ENCODE measurements around the gene CFTR.

CFTR gene

DNA sequence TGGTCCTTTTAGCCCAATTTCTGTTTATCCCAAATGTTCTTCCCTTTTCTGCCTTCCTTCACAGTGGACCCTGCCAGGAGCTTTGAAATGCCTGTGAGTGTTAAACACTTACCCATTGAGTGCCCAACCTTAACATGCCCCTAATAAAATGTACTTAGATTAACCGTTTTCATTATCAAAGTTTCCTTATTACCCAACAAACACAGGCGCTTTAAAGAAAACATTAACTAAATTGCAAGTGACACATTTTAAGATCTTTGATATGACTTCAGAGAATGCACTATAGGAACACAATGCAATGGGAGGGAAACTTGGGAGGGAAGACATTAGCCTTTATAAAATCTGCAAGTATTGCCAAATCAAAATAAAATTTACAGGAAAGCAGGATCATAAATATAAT, 177.0 kb downstream of the CFTR start:
- DNase-seq: no peak

DNA sequence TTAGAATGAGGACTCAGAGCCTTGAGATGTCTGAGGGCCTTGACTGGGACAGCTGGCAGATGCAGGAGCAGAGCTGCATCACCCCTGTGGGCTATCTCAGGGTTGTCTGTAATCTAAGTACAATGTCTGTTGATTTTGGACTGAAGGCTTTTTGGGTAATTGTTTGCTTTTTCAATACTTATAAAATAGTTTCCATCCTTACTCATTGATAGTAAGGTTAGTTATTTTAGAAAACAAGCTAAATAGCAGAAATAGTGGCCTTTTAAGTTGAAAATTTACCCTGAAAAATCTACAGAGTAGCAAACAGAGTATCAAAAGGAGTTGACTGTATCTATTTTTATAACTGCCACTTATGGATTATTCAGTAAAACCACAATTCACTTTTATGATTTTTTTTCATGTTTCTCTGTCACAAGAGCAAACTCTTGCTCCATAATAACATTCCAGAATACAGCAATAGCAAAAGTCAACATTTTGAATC, 179.7 kb downstream of the CFTR start:
- DNase-seq: no peak

DNA sequence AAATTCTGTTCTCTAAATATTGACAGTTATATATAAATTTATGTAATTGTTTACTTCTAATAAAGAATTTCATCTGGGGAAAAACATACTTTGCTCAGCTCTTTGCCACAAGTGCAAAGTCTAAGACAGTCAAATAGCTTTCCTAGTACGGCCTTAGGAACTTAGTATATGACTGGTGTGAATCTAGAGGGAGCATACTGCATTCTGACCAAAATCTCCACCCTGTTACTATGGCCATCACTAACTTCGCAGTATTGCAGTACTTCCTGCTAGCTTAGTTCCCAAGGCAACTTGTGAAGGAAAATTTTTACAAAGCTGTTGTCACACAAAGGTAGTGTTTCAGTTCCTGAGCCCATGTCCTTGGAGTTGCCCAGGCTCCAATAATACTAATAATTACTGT, 181.5 kb downstream of the CFTR start:
- no peak for DNase-seq

GRCh38 chr7:117664047-117664446, 184.2 kb downstream of the CFTR start:
- DNase-seq: no peak

- DNase-seq: no peak
Measured at GRCh38 chr7:117665368-117665767, 185.5 kb downstream of the CFTR start.

- no peak for DNase-seq
Measured at GRCh38 chr7:117666031-117666430, 186.2 kb downstream of the CFTR start.

DNA sequence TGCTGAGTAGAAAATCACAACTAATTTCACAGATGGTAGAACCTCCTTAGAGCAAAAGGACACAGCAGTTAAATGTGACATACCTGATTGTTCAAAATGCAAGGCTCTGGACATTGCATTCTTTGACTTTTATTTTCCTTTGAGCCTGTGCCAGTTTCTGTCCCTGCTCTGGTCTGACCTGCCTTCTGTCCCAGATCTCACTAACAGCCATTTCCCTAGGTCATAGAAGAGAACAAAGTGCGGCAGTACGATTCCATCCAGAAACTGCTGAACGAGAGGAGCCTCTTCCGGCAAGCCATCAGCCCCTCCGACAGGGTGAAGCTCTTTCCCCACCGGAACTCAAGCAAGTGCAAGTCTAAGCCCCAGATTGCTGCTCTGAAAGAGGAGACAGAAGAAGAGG, 186.9 kb downstream of the CFTR start:
- DNase-seq: no peak

GRCh38 chr7:117667456-117667855, 187.6 kb downstream of the CFTR start:
- DNase-seq: no peak

DNA sequence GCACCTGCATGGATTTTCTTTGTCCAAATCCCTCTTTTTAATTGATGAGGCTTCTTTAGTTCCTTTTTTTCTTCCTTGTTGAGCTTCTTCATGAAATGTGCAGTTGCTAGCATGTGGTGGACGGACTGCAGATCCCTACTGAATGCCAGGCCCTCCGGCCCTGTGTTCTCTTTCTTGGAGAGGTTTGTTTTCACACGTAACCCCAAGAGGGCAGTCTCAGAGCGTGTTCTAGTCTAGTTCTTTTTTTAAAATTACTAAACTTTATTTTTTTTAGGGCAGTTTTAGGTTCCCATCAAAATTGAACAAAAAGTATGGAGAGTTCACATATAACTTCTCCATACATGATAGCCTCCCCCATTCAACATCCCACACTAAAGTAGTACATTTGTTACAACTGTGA, 190.0 kb downstream of the CFTR start:
- no peak for DNase-seq

DNA sequence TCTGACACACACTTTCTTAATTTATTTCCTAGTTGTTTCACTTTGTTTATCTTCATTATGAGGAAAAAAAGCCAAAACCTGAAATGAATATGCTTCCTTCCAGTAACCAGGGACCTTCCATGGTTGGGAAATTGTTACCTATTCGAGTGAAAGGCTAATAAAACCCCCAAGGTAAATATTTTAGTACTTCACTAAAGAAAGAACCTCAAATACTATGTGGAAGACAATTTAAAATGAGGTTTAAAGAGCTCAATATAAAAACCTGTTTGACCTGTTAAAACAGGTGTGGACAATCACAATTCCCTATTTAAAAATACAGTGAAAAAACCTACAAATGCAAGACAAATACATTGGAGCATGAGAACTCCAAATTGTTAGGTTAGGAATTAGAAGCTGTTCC, 192.6 kb downstream of the CFTR start:
- no peak for DNase-seq

GRCh38 chr7:117673367-117673766, 193.5 kb downstream of the CFTR start:
- no peak for DNase-seq

- DNase-seq: no peak
Measured at GRCh38 chr7:117673839-117674238, 194.0 kb downstream of the CFTR start.

- DNase-seq: no peak
Measured at GRCh38 chr7:117674617-117675016, 194.8 kb downstream of the CFTR start.

GRCh38 chr7:117675497-117676435, 195.9 kb downstream of the CFTR start:
- no peak for DNase-seq

- no peak for DNase-seq
Measured at GRCh38 chr7:117679120-117679519, 199.3 kb downstream of the CFTR start.

- no peak for DNase-seq
Measured at GRCh38 chr7:117682681-117683385, 203.0 kb downstream of the CFTR start.

DNA sequence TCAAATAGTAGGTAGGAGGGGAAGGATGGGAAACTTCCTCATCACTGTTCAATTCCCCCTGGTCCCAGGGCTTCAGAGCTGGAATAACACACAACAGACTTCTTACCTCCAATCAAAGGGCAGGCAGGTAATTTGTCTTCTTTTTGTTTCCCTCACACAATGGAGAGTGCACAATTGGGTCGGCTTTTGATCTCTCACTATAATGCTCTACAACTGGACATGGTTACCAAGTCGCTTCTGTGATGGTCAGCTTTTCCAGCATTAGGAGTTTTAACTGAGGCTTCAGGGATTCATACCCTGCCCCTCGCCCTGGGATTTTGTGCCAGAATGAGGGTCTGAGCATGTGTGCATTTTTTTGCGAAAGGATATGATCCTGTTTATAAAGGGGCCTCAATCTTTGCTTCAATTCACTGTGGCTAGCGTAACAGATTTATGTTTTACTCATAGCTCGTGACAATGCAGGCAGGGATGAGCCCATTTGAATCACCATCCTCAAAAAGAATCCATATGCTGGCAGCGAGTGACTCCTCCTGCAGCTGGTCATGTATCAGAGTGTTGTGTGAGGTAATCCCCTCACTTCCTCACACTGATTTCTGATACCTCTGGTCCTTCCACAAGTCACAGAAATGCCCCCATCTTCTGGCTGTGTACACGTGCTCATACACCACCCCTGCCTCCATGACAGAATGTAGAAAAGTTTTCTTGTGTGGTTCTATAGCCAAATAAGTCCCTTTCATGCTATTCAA, 203.8 kb downstream of the CFTR start:
- DNase-seq: no peak

- no peak for DNase-seq
Measured at GRCh38 chr7:117685795-117686194, 206.0 kb downstream of the CFTR start.

GRCh38 chr7:117686311-117686935, 206.6 kb downstream of the CFTR start:
- DNase-seq: no peak

- no peak for DNase-seq
Measured at GRCh38 chr7:117688126-117688525, 208.3 kb downstream of the CFTR start.

GRCh38 chr7:117689406-117689805, 209.6 kb downstream of the CFTR start:
- DNase-seq: no peak

DNA sequence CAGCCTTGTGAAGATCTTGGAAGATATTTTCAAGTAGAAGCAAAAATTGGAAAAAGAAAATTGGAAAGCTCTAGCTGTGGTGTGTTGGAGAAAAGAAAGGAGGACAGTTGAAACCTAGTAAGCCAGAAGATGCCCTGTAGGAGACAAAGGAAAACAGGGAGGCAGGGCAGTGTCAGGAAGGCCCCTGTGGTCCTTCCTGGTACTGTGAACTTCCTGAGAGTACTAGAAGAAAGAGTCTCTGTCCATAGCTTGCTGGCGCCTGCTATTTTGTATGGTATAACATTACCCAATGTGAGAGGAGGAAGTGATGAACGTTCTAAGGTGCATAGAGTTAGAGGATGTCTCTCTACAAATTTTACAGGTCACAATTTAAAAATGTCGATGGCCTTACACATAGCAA, 210.3 kb downstream of the CFTR start:
- no peak for DNase-seq

DNA sequence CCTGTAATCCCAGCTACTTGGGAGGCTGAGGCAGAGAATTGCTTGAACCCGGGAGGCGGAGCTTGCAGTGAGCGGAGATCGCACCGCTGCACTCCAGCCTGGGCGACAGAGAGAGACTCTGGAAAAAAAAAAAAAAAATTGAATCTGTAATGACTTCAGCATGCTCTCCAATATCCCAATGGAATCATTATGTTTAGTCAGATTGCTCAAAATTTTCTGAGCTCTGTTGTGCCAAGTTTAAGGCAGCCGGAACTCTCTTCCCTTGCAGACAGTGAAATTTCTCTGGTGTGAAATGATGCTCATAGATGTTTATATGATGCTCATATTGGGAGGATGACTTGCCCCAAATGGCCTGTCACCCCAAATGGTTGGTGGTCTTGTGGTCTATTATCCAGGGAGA, 212.5 kb downstream of the CFTR start:
- no peak for DNase-seq

Data from cortex of kidney (tissue), 1 donor.